Stimulated activated CD8-positive, alpha-beta memory T cell treated with anti-CD3 and anti-CD28 coated beads, Interleukin-4, amount 100 ng/mL, for 1 hour (primary cell): ENCODE data around the gene CTRB1.

Experiments
- DNase-seq, 2 donors: peaks; one replicate each; pipeline ENCODE4 v3.0.0-alpha.2; 2020; ENCODE audit warnings: low read depth in 2 of 2, low spot score in 1 of 2

The CTRB1 gene

DNA sequence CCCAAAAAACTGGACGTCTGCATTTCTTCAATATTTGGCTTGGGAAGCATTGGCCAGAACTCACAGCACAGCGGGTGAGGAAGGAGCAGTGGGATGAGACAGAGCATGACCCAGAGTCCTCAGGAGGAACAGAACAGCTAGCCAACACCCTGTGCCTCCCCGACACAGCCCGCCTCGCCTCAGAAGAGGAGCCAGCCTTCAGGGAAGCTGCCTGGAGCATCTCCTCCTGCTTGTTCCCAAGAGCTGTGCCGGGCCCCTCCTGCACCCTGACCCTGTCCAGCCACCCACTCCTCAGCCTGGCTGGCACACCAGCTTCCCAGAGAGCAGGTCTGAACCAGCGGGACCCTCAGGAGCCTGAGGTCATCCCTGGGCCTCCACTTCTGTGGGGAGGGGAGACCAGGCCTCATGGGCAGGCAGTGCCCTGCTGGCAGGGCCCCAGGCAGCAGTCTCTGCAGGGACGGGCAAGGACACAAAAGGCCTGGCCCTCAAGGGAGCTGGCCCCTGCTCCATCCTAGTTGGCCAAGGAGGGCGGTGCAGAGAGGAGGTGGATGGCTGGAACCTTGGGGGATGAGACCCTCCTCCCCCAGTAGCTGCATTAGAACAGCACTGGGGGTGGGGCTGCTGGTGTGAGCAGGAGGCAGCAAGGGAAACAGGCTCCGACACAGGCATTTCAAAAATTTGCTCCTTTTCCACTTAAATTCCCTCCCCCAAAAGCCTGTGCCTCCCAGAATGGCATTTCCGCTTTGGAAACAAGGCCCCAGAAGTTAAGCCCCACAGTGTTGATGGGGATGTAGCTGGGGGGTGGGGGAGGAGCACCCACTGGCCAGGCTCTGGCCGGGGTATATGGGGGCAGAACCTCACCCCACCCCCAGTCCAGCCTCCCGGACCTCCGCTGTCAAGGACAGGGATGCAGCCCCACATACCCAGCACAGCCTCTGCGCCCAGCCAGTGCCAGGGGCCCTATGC, 34.4 kb downstream of the CTRB1 start:
- no peak for DNase-seq

DNA sequence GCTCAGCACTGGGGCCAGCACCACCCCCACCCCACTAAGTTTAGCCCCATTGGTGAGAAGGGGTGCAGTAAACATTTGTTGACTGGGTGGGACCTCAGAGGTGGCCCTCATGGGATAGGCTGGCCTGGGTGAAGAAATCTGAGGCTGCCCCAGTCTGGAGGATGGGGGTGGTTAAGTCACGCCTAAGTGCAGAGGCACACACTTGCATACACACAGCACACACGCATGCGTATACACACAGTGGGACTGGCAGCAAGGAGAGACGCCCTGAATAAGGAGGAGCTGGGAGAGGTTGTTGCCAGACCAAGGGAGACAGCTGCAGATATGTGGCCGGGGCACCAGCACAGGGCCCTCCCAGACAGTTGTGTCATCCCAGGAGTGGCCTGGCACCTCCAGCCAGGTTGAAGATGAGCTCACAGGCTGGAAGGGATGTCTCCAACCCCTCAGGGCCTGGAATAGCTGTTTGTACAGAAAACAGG, 35.6 kb downstream of the CTRB1 start:
- DNase-seq = no peak

DNA sequence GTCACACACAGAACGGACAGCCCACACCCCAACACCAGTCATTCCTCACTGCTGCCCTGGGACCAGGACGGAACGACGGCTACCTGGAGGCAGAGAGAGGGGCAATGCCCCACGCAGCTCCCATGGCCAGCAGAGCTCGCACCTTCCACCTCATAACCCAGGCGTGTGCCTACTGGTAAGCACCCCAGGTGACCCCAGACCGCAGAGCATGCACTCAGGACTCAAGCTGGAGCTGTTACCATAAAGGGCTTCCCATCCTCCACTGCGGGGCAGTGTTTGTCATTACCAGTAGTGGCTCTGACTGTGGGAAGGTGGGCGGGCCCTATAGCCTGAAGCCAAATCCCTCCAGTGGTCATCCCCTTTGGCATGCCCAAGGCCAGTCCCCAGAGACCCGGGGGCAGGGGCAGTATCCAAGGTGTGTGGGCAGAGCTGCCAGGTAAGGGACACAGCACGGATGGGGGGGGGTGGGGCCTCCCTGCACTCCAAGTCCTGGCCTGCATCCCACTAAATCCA, 37.3 kb downstream of the CTRB1 start:
- no peak for DNase-seq

DNA sequence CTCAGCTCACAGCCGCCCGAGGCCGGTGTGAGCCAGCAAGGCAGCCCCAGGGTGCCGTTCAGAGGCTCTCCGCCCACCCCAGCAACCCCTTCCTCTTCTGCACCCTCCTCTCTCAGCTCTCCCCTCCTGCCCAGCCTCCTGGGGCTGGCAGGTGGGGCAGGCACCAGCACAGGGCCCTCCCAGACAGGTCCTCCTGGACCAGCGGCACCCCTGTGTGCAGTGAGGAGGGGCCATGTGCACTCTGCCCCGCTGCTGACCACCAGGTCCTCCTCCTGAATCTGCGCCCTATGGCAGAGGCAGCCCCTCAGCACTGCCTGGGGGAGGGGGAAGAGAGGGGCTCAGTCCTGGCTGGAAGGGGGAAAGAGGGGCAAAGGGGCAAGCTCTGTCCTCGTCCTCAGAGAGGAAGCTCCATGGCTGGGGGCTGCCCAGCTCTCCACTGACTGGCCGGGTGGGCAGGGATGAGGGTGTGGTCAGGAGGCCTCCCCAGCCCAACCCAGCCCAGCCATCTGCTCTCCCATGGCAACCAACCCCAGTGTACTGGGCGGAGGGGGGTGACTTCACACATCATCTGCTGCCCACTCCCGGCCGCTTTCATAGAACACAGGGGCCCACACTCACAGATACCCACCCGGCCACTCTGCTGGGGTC, 38.0 kb downstream of the CTRB1 start:
- no peak for DNase-seq

DNA sequence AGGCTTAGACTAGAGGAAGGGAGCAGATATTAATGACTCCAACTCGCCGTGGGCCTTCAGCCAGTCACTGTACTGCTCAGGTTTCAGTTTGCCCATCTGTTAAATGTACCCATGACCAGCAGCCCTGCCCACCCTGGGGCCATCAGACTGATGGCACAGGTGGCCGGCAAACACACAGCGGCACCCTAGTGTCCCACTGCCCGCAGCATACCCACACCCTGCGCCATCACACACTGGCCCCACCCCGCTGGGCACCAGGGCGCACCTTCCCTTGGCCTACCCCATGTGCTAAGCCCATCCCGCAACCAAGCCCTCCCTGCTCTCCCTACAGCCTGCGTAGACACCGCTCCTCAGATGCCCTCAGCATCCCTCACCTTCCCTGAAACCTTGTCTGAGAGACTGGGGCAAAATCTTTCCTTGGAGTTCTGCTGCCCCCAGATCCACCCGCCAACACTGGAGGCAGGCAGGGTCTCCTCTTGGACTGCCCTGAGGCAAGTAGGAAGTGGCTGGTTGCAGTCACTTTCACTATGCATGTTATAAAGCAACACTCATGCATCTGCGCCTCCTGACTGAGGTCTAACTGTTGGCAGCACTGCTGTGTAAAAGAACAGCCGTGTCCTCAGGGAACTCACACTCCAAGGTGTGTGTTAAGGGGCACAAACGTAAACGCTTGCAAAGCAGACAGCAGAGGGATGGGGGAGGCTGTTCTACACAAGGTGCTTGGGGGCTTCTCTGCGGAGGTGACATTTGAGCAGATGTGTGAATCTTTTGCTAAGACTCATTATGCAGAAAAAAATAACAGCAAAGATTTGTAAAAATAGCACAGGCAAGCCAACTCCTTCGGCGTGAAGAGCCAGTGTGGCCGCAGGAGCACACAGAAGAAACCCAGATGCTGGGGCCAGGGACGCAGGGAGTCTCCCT, 39.4 kb downstream of the CTRB1 start:
- DNase-seq = no peak

DNA sequence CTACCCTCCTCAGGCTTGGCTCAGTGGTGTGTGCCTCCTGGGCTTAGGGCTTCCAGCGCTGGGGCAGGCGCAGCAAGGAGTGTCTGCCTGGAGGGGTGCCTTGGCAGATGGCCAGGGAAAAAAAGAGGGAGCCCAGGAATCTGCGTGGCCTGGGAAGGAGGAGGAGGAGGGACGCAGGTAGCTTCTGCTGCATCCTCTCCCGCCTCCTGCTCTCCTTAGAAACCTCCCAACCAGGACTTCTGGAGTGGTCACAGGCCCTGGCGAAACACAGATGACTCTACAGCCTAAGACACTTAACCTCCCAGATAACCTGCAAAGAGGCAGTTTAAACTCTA, 40.0 kb downstream of the CTRB1 start:
- DNase-seq = no peak

DNA sequence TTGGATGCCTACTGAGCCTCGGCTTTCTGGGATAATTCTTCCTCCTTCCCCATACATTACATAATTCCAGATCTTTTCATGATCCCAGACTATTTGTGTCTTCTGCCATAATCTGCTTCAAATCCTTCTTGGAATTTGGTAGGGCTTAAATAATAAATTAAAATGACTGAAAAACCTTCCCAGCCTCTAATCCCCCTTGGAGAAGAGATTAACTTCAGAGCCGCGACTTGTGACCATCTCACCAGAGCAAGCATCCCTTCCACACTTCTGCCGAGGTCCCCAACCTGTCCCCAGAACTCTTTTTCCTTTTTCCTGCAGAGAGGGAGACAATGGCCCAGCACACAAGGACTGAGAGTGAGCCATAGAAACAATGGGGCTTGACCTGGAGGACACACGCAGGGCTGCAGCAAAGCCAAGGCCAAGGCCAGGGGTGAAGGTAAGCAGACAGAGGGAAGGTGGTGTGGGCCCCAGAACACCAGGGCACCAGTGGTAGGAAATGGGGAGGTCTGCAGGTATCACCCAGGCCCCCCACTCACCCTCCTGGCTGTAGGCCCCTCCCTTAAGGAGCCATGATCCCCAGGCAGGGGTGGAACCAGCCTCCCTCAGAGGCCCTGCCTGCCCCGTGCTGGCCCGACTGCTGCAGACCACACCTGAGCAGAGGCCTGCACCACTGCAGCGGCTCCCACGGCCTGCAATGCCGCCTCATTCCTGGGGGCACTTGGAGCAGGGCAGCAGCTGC, 42.2 kb downstream of the CTRB1 start:
- no peak for DNase-seq

DNA sequence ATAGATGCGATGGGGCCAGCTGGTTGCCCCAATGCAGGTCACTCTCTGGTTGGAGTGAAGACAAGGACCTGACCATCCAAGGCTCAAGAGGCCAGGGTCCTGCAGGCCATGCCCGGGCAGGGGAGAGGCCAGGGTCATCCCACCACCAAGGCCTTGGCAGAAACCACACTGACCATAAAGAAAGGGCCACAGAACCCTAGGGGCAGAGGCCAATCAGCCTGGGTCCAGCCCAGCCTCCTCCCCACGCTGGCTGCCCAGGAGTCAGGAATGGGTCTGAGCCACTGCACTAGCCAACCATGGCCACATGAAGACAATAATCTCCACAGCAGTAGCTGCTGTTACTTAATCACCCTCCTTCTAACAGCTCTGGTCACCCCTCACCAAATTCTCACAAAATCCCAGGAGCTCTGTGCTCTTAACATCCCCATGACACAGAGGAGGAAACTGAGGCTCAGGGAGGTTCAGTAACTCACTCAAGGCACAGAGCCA, 42.8 kb downstream of the CTRB1 start:
- no peak for DNase-seq

DNA sequence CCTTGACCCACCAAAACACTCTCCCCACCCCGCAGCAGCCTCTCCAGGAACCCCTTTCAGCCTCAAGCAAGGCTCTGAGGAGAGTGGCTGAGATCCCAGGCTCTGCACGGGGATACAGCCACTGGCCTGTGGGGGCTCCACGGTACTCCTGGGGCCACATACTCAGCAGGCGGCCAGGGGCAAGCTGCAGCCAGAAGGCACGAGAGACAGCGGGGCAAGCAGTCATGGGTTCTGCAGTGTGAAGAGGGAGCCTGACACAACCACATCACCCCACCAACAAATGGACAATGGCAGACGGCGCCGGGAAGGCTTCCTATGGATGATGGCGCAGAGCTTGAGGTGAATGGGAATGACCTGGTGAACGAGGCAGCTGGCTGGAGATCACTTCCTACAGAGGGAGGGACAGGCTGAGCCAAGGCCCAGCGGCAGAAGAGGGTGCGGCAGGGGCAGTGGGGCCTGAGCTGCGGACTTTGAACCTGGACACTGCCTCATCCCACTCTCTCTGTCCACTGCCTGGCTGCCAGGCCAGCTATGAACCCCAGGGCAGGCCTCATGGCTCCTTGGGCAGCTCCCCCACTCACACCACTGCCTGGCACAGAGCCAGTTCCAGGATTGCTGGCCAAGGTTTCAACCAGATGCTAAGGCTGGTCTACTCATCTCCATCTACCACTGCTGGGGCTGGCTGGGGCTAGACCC, 43.5 kb downstream of the CTRB1 start:
- DNase-seq = no peak

DNA sequence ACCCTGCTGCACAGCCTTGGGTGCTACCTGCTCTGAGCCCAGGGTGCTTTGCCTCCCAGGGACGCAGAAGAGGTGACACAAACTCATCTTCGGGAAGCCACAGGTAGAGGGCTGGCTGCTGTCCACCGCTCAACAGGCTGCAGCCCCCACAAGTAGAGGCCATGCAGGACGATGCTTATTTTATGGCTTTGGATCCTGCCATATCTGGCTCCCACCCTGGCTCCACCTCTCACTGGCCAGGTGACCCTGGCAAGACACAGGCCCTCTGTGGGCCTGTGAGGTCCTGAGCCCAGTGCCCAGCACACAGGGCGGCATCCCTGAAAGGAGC, 44.0 kb downstream of the CTRB1 start:
- no peak for DNase-seq

DNA sequence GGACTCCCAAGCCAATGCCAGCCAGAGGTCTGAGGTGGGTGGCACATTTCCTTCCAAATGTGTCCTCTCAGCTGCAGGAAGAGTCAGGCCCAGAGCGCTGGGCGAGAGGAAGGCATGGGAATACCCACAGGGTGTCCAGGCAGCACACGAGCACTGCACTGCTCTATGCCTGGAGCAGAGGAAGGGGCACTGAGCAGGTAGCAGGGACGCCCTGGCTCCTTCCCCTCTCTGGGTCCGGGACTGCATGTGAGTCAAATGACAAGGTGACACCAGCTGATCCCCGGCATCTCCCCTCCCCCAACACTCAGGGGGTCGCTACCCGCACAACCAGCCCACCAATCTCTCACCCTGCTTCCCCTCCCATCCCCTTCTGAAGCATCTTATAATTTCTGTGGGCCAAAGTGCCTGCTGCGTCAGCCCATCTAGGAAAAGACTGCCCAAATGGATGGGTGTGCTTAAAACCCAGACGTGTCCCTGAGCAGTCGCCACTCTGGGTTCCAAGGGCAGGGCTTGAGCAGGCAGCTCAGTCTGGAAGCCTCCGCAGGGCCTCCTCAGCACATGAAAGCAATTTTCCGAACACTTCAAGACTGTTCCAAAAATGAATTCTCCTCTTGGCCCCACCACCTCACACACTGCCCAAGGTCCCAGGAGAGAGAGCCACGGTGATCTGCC, 44.6 kb downstream of the CTRB1 start:
- no peak for DNase-seq

DNA sequence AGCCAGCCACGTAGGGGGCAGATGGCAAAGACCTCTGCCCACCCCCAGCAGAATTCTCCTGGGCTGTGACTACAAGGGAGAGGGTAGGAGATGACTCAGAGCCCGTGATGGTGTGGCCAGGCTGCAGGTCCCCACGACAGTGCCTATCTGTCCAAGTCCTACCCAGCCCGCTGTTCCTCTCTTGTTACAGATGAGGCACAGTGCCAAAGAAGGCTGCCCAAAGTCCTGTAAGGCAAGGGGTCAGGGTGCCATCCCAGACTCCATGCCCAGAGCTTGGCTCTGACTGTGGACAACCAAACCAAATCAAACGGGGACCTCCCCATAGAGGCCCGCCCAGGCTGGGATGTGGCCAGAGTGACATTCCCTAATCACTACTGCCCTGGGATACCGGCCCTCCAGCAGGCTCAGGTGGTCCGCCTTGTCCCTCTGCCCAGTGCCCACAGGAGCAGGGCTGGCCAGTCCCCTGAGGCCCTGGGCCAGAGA, 45.2 kb downstream of the CTRB1 start:
- DNase-seq = no peak

DNA sequence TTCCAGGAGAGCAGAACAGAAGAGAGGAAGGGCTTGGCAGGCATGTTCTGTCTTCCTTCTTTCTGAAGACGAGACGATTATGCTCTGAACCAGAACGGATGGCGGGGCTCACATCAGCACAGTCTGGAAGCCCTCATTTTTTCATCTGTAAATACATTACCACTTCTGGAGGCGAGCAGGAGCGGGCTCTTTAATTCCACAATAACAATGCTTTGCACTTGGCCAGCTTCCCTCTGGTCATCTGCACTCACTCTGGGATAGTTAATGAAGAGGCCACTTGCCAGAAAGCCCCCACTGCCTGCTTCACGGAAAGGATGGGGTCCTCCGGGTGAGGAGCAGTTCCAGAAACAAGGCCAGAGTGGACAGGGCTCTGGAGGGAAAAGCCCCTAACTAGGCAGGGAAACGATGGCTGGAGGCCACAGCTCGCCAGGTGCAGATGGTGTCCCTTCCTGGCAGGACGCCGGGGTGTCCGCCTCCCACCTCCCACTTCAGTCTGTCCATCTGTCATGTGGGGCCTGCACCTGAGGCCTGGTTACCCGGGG, 45.7 kb downstream of the CTRB1 start:
- DNase-seq = no peak

DNA sequence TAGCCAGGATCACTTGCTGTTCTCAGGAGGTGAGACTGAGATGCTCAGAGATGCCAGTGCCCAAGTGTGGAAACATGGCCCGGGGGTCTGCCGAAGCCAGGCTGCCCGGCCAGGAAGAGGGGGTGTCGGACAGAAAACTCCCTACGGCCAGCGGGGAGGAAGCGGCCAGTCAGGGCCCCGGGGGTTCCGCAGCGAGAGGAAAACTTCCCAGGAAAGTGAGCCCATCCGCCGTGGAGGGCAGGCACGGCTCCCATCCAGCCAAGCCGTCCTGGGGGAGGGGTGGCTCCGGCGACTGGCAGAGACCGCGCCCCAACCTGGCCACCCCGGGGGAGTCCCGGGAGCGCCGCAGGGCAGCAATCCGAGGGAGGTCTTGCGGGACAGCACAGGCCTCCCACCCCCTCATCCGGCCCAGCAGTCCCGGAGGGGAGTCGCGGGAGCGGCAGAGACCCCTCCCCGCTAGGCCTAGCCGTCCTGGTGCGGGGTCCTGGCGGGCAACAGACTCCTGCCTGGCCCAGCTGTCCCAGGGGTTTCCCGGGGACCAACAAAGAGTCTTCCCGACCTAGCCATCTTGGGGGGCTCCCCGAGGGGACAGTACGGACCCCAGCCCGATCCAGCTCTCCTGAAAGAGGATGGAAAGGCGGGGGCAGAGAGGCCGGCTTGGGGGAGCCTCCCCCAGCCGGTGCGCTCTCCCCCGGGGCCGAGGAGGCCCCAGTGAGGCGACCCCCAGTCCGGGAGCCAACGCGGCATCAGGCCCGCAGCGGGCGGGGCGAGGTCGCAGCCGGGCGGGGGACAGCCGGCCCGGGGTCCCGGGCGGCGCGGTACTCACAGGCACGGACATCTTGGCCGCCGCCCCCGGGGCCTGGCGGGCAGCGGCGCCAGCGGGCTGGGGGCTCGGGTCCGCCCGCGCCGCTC, 46.5 kb downstream of the CTRB1 start:
- no peak for DNase-seq

DNA sequence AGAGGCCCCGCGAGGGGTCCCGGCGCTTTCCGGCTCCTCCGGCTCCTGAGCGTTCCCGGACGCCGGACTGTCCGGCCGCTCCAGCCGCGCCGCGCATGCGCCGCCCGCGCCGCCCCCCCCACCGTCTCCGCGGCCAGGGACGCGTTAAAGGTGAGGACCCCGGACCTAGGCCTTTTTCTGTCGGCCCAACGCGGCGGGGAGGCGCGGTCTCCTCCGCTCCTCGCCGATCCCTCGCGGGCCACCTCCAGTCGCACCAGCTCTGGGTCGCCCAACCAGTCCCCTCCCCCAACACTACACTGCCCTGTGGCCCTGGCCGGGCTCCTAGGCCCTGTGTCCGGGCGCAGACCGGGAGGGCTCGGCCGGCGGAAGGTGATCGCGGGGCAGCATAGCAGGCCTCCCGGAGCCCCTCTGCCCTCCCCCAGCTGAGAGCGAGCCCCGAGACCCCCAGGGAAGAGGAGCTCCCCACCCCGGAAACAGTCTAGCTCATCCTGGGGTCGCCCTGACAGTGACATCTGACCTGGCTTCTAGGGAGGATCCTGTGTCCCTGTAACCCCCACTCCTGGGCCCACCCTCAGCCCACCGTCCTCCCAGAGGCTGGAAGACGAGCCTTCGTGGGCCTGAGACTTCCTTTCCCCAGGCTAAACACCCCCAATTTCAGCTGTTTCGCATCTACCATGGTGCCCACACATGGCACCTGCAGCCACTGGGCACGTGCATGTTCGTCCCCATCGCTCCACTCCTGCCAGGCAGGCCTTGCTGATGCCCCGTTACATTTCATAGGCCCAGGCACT, 47.3 kb downstream of the CTRB1 start:
- no peak for DNase-seq

DNA sequence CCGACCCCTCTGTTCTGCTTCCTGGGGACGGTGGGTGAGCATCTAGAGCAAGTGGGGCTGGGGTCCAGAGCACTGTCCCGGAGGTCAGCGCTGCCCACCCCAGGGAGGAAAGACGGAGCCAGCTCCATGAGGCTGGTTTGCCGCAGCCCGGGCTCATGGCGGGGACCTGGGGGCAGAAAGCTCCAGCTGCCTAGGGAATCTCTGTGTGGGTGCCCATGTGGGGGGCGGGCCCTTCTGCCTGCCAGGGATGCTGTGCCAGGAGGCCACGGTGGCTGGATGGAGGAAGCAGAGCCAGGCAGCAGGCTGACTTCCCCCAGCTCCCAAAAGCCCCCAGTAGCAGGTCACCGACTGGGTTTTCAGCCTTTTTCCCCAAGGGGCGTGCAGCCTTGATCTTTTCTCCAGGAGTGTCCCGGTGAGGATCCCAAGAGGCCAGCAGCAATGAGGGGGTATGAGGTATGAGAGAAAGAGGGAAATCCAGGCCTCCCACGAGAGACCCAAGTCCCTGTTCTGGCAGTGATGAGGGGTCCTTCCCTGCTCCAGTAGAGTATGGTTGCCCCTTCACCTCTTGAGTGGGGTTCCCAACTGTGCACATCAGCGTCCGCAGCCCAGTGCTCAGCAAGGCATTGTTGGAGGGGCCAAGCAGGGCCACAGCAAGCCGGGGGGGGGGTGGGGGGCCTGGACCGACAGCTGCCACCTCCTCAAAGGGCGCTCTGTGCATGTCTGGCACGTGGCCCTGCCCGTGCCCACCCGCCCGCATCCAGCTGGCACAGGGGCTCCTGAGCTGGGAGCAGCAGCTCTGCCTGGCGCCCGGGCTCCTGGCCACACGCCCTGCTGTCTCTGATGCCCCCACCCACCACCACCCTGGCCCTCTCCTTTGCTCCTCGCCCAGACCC, 48.2 kb downstream of the CTRB1 start:
- no peak for DNase-seq
